Measurements from ENCODE around the gene FAM83G.
"Not testable (repeated sequence)": the region's sequence is repeated elsewhere in the genome, so short reads cannot be mapped to it uniquely, and the experiment has no call there.

Gene FAM83G

GRCh38 chr17:18932360-18933055 lies 72.1 kb downstream of the FAM83G start:
- no CpG with 5 or more reads among the region's 5 CpGs for WGBS, 2 donors (ENCODE audit: extremely low coverage in 2 of 2, insufficient read length in 2 of 2, insufficient replicate concordance in 1 of 2)
- Histone ChIP-seq H2AFZ (ENCODE audit: low read length) (no peak overlapping the region), H2BK120ac (ENCODE audit: low read depth, low read length) (no peak overlapping the region)

GRCh38 chr17:18928628-18929125 lies 75.9 kb downstream of the FAM83G start:
- H3K4me2 ChIP-seq (ENCODE audit: insufficient read depth, low read length, poor library complexity, severe bottlenecking) = no peak overlapping the region
- WGBS, 2 donors (ENCODE audit: extremely low coverage in 2 of 2, insufficient read length in 2 of 2, insufficient replicate concordance in 1 of 2) = no CpG with 5 or more reads among the region's 9 CpGs

More at GRCh38 chr17:18932360-18933055, 72.1 kb downstream of the FAM83G start:
- no peaks in the 10 kb centered on the region for H3K9me3 ChIP-seq (replicated peaks in 1 of 2; ENCODE audit: control insufficient read depth in 2 of 2, insufficient read depth in 1 of 2, low read depth in 1 of 2, low read length in 2 of 2)
- H3K4ac ChIP-seq (ENCODE audit: low read length) = no peak overlapping the region
- H3K9ac ChIP-seq (ENCODE audit: low read depth, low read length, poor library complexity) = no peak overlapping the region
- H3K27ac ChIP-seq (replicated peaks; ENCODE audit: low read length) = no peak overlapping the region
- H3K14ac ChIP-seq (ENCODE audit: low read length) = no peak overlapping the region
- no peak overlapping the region for H3K4me3 ChIP-seq (ENCODE audit: low read length in 2 of 2)
- H2BK5ac ChIP-seq (ENCODE audit: low read length) = no peak overlapping the region
- H3K18ac ChIP-seq (ENCODE audit: low read length) = no peak overlapping the region
- H2BK12ac ChIP-seq (ENCODE audit: low read length) = no peak overlapping the region
- no peak overlapping the region for H4K8ac ChIP-seq (ENCODE audit: low read depth, low read length)
- no peaks in the 10 kb centered on the region for H3K27me3 ChIP-seq (ENCODE audit: control insufficient read depth in 3 of 3, insufficient read depth in 3 of 3, low read depth in 1 of 3, low read length in 3 of 3)
- H3K79me1 ChIP-seq (ENCODE audit: low read depth, low read length) = no peaks in the 10 kb centered on the region
- peaks cover 16 to 47% of the 10 kb centered on the region in 2 donors for H3K36me3 ChIP-seq (replicated peaks in 1 of 2; ENCODE audit: control insufficient read depth in 2 of 2, insufficient read depth in 2 of 2, low read length in 2 of 2)
- DNase-seq (ENCODE audit: low spot score) = no peak
- H3K4me2 ChIP-seq (ENCODE audit: insufficient read depth, low read length, poor library complexity, severe bottlenecking) = no peak overlapping the region
- no peak overlapping the region for H3K23ac ChIP-seq (ENCODE audit: low read depth, low read length, poor library complexity)
- no peaks in the 10 kb centered on the region for H3K4me1 ChIP-seq (ENCODE audit: control insufficient read depth in 2 of 2, insufficient read depth in 1 of 2, low read depth in 1 of 2, low read length in 2 of 2)
- H2BK15ac ChIP-seq (ENCODE audit: low read length) = no peak overlapping the region
- H2AK5ac ChIP-seq (ENCODE audit: low read depth, low read length) = no peak overlapping the region
- H4K91ac ChIP-seq (ENCODE audit: low read depth, low read length, poor library complexity) = no peak overlapping the region

GRCh38 chr17:18925187-18925586 lies 79.4 kb downstream of the FAM83G start:
- H4K8ac ChIP-seq (ENCODE audit: low read depth, low read length) = no peak overlapping the region
- no peak overlapping the region for H3K4me2 ChIP-seq (ENCODE audit: insufficient read depth, low read length, poor library complexity, severe bottlenecking)
- no peak overlapping the region for H2BK15ac ChIP-seq (ENCODE audit: low read length)
- no CpG with 5 or more reads among the region's 1 CpG for WGBS, 2 donors (ENCODE audit: extremely low coverage in 2 of 2, insufficient read length in 2 of 2, insufficient replicate concordance in 1 of 2)
- H3K4ac ChIP-seq (ENCODE audit: low read length) = no peak overlapping the region
- no peak overlapping the region for H3K18ac ChIP-seq (ENCODE audit: low read length)
- H3K36me3 ChIP-seq (replicated peaks in 1 of 2; ENCODE audit: control insufficient read depth in 2 of 2, insufficient read depth in 2 of 2, low read length in 2 of 2) = peaks cover 11 to 63% of the 10 kb centered on the region in 2 donors
- no peak overlapping the region for H4K91ac ChIP-seq (ENCODE audit: low read depth, low read length, poor library complexity)
- H3K23ac ChIP-seq (ENCODE audit: low read depth, low read length, poor library complexity) = no peak overlapping the region
- H3K27me3 ChIP-seq (ENCODE audit: control insufficient read depth in 3 of 3, insufficient read depth in 3 of 3, low read depth in 1 of 3, low read length in 3 of 3) = no peaks in the 10 kb centered on the region
- H3K14ac ChIP-seq (ENCODE audit: low read length) = no peak overlapping the region
- DNase-seq (ENCODE audit: low spot score) = no peak
- no peak overlapping the region for H3K27ac ChIP-seq (replicated peaks; ENCODE audit: low read length)
- no peak overlapping the region for H3K4me3 ChIP-seq (ENCODE audit: low read length in 2 of 2)
- no peak overlapping the region for H2BK12ac ChIP-seq (ENCODE audit: low read length)
- H2AK5ac ChIP-seq (ENCODE audit: low read depth, low read length) = no peak overlapping the region
- no peaks in the 10 kb centered on the region for H3K79me1 ChIP-seq (ENCODE audit: low read depth, low read length)
- peaks cover 0 to 6% of the 10 kb centered on the region in 2 donors for H3K4me1 ChIP-seq (ENCODE audit: control insufficient read depth in 2 of 2, insufficient read depth in 1 of 2, low read depth in 1 of 2, low read length in 2 of 2)
- H2BK5ac ChIP-seq (ENCODE audit: low read length) = no peak overlapping the region
- H2AFZ ChIP-seq (ENCODE audit: low read length) = no peak overlapping the region
- H3K9ac ChIP-seq (ENCODE audit: low read depth, low read length, poor library complexity) = no peak overlapping the region
- H2BK120ac ChIP-seq (ENCODE audit: low read depth, low read length) = no peak overlapping the region
- peaks cover 0 to 2% of the 10 kb centered on the region in 2 donors for H3K9me3 ChIP-seq (replicated peaks in 1 of 2; ENCODE audit: control insufficient read depth in 2 of 2, insufficient read depth in 1 of 2, low read depth in 1 of 2, low read length in 2 of 2)

More at GRCh38 chr17:18928628-18929125, 75.9 kb downstream of the FAM83G start:
- H3K27me3 ChIP-seq (ENCODE audit: control insufficient read depth in 3 of 3, insufficient read depth in 3 of 3, low read depth in 1 of 3, low read length in 3 of 3) = no peaks in the 10 kb centered on the region
- H2BK15ac ChIP-seq (ENCODE audit: low read length) = no peak overlapping the region
- H3K18ac ChIP-seq (ENCODE audit: low read length) = no peak overlapping the region
- no peak overlapping the region for H4K8ac ChIP-seq (ENCODE audit: low read depth, low read length)
- no peak for DNase-seq (ENCODE audit: low spot score)
- no peak overlapping the region for H2AK5ac ChIP-seq (ENCODE audit: low read depth, low read length)
- H3K4me1 ChIP-seq (ENCODE audit: control insufficient read depth in 2 of 2, insufficient read depth in 1 of 2, low read depth in 1 of 2, low read length in 2 of 2) = no peaks in the 10 kb centered on the region
- H4K91ac ChIP-seq (ENCODE audit: low read depth, low read length, poor library complexity) = no peak overlapping the region
- H3K14ac ChIP-seq (ENCODE audit: low read length) = no peak overlapping the region
- peaks cover 19 to 78% of the 10 kb centered on the region in 2 donors for H3K36me3 ChIP-seq (replicated peaks in 1 of 2; ENCODE audit: control insufficient read depth in 2 of 2, insufficient read depth in 2 of 2, low read length in 2 of 2)
- no peak overlapping the region for H2AFZ ChIP-seq (ENCODE audit: low read length)
- peaks cover 0 to 2% of the 10 kb centered on the region in 2 donors for H3K9me3 ChIP-seq (replicated peaks in 1 of 2; ENCODE audit: control insufficient read depth in 2 of 2, insufficient read depth in 1 of 2, low read depth in 1 of 2, low read length in 2 of 2)
- no peak overlapping the region for H2BK5ac ChIP-seq (ENCODE audit: low read length)
- H2BK12ac ChIP-seq (ENCODE audit: low read length) = no peak overlapping the region
- no peak overlapping the region for H3K4me3 ChIP-seq (ENCODE audit: low read length in 2 of 2)
- H2BK120ac ChIP-seq (ENCODE audit: low read depth, low read length) = no peak overlapping the region
- H3K27ac ChIP-seq (replicated peaks; ENCODE audit: low read length) = no peak overlapping the region
- no peak overlapping the region for H3K4ac ChIP-seq (ENCODE audit: low read length)
- H3K79me1 ChIP-seq (ENCODE audit: low read depth, low read length) = no peaks in the 10 kb centered on the region
- no peak overlapping the region for H3K9ac ChIP-seq (ENCODE audit: low read depth, low read length, poor library complexity)
- H3K23ac ChIP-seq (ENCODE audit: low read depth, low read length, poor library complexity) = no peak overlapping the region

GRCh38 chr17:18922596-18922995 lies 82.0 kb downstream of the FAM83G start:
- not testable (repeated sequence) for H4K91ac ChIP-seq (ENCODE audit: low read depth, low read length, poor library complexity); H2BK120ac ChIP-seq (ENCODE audit: low read depth, low read length); H3K18ac ChIP-seq (ENCODE audit: low read length); H3K9me3 ChIP-seq (replicated peaks in 1 of 2; ENCODE audit: control insufficient read depth in 2 of 2, insufficient read depth in 1 of 2, low read depth in 1 of 2, low read length in 2 of 2); H2AK5ac ChIP-seq (ENCODE audit: low read depth, low read length); H4K8ac ChIP-seq (ENCODE audit: low read depth, low read length); H3K9ac ChIP-seq (ENCODE audit: low read depth, low read length, poor library complexity); H3K14ac ChIP-seq (ENCODE audit: low read length); H3K79me1 ChIP-seq (ENCODE audit: low read depth, low read length); H2BK12ac ChIP-seq (ENCODE audit: low read length); H3K4me2 ChIP-seq (ENCODE audit: insufficient read depth, low read length, poor library complexity, severe bottlenecking); H3K27ac ChIP-seq (replicated peaks; ENCODE audit: low read length); DNase-seq (ENCODE audit: low spot score); H3K23ac ChIP-seq (ENCODE audit: low read depth, low read length, poor library complexity); H2BK5ac ChIP-seq (ENCODE audit: low read length); H2AFZ ChIP-seq (ENCODE audit: low read length); H3K27me3 ChIP-seq (ENCODE audit: control insufficient read depth in 3 of 3, insufficient read depth in 3 of 3, low read depth in 1 of 3, low read length in 3 of 3); H3K4me3 ChIP-seq (ENCODE audit: low read length in 2 of 2); H3K4me1 ChIP-seq (ENCODE audit: control insufficient read depth in 2 of 2, insufficient read depth in 1 of 2, low read depth in 1 of 2, low read length in 2 of 2); H2BK15ac ChIP-seq (ENCODE audit: low read length); H3K4ac ChIP-seq (ENCODE audit: low read length)
- peaks cover 5 to 55% of the 10 kb centered on the region in 2 donors for H3K36me3 ChIP-seq (replicated peaks in 1 of 2; ENCODE audit: control insufficient read depth in 2 of 2, insufficient read depth in 2 of 2, low read length in 2 of 2)
- WGBS, 2 donors (ENCODE audit: extremely low coverage in 2 of 2, insufficient read length in 2 of 2, insufficient replicate concordance in 1 of 2) = no CpG with 5 or more reads among the region's 7 CpGs
